ENCODE measurements around the gene D2HGDH.

Gene D2HGDH
- 15.1 to 52.6 (median 33.5) reads per million in 9 experiments for total RNA-seq

DNA sequence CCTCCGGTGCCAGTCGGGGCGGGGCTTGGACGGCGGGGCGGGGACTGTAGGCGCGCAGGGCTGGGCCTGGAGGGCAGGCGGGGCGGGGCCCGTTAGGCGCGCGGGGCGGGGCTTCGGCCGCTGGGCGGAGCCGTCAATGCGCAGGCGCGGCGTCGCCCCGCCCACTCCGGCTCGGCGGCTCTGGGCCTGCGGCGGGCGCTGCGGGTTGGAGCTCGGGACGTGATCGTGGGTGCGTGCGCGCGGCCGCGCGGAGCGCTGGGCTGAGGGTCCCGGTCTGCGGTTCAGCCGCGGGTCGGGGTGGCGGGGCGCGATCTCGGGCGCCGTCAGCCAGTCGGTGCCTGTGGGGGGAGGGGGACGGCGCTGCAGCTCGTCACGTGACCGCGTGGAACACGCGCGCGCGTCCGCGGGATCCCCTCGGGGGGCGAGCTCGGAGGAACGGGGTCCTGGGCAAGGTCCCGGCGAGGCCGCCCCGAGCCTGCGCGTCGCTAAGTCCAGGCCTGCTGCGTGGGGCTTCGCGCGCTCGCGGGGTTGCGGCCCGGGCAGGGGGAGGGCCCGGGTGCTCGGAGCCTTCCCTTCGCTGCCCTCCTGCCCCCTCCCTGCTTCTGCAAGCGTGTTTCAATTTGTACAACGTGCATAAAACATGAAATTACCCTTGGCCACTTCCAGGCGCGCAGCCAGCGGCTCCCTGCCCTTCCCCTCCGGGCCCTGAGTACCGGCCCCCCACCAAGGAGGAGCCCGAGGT is at the start of gene D2HGDH:
Gene D2HGDH, plus strand, starts transcription at position 164 of the 742 bp plus-strand sequence. CDS start 595 bp downstream, outside the sequence.
- Mint-ChIP-seq H3K27ac (peak within 1 kb of the TSS; percentile 53 to 56), H3K9me3 (no peaks in the 10 kb centered on the region), H3K4me3 (peak within 1 kb of the TSS; percentile 72 to 74), H3K27me3 (no peaks in the 10 kb centered on the region), H3K36me3 (ENCODE audit: insufficient read depth) (peaks cover 17% of the 10 kb centered on the region), H3K4me1 (ENCODE audit: low read depth in 2 of 2) (peaks cover 24 to 36% of the 10 kb centered on the region in 2 donors)
- peak; percentile 85 for ATAC-seq (replicated peaks)
- peak; percentile 91 to 92 (median 92) for DNase-seq

DNA sequence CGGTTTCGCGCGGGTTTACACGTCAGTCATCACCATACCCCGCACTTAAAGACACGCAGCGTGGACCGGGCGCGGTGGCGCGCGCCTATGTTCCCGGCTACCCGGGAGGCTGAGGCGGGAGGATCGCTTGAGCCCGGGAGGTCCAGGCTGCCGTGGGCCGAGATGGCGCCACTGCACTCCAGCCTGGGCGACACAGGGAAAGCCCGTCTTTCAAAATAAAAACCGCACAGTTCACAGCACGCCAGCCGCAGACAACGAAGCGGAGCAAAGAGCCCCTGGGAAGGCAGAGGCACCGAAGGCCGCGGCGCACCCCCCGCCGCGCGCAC is 48.1 kb upstream of the D2HGDH start:
- peak overlapping the region; percentile 90 to 94 for H3K4me3 Mint-ChIP-seq

DNA sequence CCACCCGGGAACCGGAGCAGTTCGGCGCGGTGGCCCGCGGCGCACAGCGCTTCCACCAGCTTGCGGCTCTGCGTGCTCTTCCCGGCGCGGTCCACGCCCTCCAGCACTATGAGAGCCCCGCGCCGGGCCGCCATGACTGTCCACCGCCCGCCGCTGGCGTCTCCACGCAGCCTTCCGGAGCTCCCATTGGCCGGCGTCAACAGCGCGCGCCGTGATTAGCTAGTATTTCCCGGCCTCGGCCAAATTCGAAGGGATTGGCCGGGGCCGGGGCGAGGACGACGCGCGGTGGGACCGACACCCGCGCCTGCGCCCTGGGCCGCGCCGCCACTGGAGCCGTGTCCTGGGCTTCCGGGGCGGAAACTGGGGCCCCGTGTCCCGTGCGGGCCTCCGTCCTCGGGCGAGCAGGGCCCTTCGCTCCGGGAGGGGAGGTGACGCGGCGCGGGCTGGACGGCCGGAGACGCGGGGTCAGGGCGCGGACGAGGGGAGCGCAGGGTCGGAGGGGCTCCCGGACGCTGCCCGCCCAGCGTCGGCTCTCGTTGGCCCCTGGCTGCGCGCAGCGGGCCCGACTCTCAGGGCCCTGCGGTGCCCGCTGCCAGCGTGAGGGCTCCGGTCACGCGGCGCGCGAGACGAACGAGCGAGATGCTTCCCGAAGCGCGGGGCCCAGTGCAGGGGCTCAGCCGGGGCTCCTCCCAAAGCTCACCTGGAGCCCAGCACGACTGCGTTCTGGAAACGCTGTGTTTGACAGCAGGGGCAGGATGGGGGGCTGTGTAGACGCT is 47.6 kb upstream of the D2HGDH start, which contains the start of gene DTYMK:
Gene DTYMK, minus strand, starts transcription at position 166 of the 776 bp plus-strand sequence. Its CDS starts 32 bp downstream, at position 134.
- Mint-ChIP-seq H3K4me3 (peak within 1 kb of the TSS; percentile 90 to 94), H3K4me1 (ENCODE audit: low read depth in 2 of 2) (peaks cover 11 to 17% of the 10 kb centered on the region in 2 donors), H3K27me3 (no peaks in the 10 kb centered on the region), H3K9me3 (no peaks in the 10 kb centered on the region), H3K27ac (peak within 1 kb of the TSS; percentile 89 to 90), H3K36me3 (ENCODE audit: insufficient read depth) (peaks cover 29% of the 10 kb centered on the region)
- peak; percentile 93 for ATAC-seq (replicated peaks)
- DNase-seq: peak; percentile 92 to 95 (median 93)

More for the DNA sequence above, 48.1 kb upstream of the D2HGDH start:
- Mint-ChIP-seq H3K4me1 (ENCODE audit: low read depth in 2 of 2) (peaks cover 11 to 17% of the 10 kb centered on the region in 2 donors), H3K36me3 (ENCODE audit: insufficient read depth) (peaks cover 27% of the 10 kb centered on the region), H3K27me3 (no peaks in the 10 kb centered on the region), H3K9me3 (no peaks in the 10 kb centered on the region), H3K27ac (peak overlapping the region; percentile 89 to 90)
- DNase-seq (no peak), ATAC-seq (replicated peaks) (no peak)

DNA sequence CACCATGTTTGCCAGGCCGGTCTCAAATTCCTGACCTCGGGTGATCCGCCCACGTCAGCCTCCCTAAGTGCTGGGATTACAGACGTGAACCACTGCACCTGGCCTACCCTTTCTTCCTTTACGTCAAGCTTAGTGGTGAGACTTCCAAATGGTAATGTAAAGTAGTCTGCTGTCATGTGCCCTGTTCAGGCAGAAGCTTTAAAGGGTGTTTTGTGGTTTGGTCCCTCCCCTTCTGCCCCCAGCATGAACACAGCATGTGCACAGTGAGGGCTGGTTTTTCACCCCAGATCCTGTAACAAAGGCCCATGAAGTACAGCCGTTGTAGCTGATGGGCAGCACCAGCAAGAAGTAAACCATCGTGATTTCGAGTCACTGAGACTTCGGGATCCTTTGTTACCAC is 45.1 kb upstream of the D2HGDH start:
- Mint-ChIP-seq H3K36me3 (ENCODE audit: insufficient read depth) (peaks cover 33% of the 10 kb centered on the region), H3K4me1 (ENCODE audit: low read depth in 2 of 2) (peaks cover 13 to 17% of the 10 kb centered on the region in 2 donors), H3K4me3 (peak overlapping the region; percentile 6 to 90), H3K9me3 (no peaks in the 10 kb centered on the region), H3K27me3 (no peaks in the 10 kb centered on the region), H3K27ac (no peak overlapping the region)
- ATAC-seq (replicated peaks) (no peak), DNase-seq (no peak)

DNA sequence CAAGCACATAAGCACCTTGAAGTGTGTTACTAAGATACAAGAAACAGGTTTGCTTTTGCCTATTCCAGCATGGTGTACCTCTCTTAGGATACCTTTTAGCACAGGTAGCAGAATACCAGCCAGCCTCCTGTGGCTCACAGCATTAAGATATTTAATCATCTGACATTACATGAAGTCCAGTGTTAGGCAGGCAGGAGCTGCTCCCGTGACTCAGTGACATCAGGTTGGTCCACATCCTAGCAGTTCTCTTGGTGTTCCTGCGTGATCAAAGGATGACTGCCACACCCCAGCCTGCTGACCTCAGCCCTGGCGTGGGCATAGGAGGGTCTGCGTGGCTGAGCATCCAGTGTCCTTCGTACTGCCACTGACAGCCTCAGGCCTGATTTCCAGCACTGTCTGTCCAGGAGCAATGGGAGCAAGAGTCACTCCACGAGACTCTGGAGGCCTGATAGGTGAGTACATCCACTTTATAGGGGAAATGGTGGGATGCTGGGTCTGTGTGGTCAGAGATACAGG is 44.2 kb upstream of the D2HGDH start:
- peak overlapping the region in 1 of 2 donors; percentile 39 for H3K27ac Mint-ChIP-seq
- DNase-seq (no peak), ATAC-seq (replicated peaks) (no peak)
- H3K4me1 Mint-ChIP-seq (ENCODE audit: low read depth in 2 of 2): peaks cover 13 to 17% of the 10 kb centered on the region in 2 donors
- no peaks in the 10 kb centered on the region for H3K27me3 Mint-ChIP-seq
- no peak overlapping the region for H3K4me3 Mint-ChIP-seq
- H3K36me3 Mint-ChIP-seq (ENCODE audit: insufficient read depth): peaks cover 35% of the 10 kb centered on the region
- H3K9me3 Mint-ChIP-seq: no peaks in the 10 kb centered on the region

DNA sequence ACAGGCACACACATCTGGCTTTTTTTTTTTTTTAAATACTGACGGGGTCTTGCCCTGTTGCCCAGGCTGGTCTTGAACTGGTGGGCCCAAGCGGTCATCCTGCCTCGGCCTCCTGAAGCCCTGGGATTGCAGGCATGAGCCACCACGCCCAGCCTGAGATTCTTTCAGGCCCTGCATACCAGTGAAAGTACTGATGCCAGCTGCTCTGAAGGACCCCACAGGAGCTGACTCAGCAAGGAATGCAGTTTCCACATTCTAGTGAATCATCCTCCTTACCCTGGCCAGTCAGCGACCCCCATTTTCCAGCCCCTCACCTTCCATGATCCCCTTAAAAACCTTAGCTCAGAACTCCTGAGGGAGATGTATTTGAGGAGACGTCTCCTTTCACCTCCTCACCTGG is 42.0 kb upstream of the D2HGDH start:
- Mint-ChIP-seq H3K4me1 (ENCODE audit: low read depth in 2 of 2) (peaks cover 10 to 11% of the 10 kb centered on the region in 2 donors), H3K36me3 (ENCODE audit: insufficient read depth) (peaks cover 22% of the 10 kb centered on the region), H3K4me3 (no peak overlapping the region), H3K27ac (no peak overlapping the region), H3K27me3 (no peaks in the 10 kb centered on the region), H3K9me3 (no peaks in the 10 kb centered on the region)
- ATAC-seq (replicated peaks) (no peak), DNase-seq (no peak)

DNA sequence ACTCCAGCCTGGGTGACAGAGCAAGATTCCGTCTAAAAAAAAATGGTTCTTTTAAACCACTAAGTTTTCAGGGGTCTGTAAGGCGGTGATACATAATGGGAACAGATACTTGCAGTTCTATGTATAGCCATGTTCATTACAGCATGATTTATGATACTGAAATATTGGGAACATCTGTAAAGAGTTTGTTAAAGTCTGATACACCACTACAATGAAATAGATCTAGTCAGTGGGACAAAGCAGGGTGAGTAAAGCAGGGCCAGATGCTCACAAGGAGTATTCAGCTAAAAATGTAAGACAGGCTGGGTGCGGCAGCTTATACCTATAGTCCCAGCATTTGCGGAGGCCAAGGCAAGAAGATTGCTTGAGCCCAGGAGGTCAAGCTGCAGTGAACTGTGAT is 38.8 kb upstream of the D2HGDH start:
- H3K27ac Mint-ChIP-seq: no peak overlapping the region
- H3K4me1 Mint-ChIP-seq (ENCODE audit: low read depth in 2 of 2): peaks cover 0 to 4% of the 10 kb centered on the region in 2 donors
- peaks cover 21% of the 10 kb centered on the region for H3K36me3 Mint-ChIP-seq (ENCODE audit: insufficient read depth)
- ATAC-seq (replicated peaks) (no peak), DNase-seq (no peak)
- no peaks in the 10 kb centered on the region for H3K9me3 Mint-ChIP-seq
- H3K4me3 Mint-ChIP-seq: no peak overlapping the region
- no peaks in the 10 kb centered on the region for H3K27me3 Mint-ChIP-seq

DNA sequence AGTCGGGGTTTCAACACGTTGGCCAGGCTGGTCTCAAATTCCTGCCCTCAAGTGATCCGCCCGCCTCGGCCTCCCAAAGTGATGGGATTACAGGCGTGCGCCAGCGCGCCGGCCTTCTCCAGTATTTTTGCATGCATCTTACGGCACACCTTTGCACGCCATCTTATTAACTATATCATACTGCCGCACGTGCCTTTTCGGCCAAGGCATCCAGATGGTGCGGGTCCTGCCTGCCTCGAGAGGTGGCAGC is 33.4 kb upstream of the D2HGDH start:
- DNase-seq: peak in 1 of 3 experiments; percentile 69
- H3K4me3 Mint-ChIP-seq: peak overlapping the region; percentile 86 to 90

DNA sequence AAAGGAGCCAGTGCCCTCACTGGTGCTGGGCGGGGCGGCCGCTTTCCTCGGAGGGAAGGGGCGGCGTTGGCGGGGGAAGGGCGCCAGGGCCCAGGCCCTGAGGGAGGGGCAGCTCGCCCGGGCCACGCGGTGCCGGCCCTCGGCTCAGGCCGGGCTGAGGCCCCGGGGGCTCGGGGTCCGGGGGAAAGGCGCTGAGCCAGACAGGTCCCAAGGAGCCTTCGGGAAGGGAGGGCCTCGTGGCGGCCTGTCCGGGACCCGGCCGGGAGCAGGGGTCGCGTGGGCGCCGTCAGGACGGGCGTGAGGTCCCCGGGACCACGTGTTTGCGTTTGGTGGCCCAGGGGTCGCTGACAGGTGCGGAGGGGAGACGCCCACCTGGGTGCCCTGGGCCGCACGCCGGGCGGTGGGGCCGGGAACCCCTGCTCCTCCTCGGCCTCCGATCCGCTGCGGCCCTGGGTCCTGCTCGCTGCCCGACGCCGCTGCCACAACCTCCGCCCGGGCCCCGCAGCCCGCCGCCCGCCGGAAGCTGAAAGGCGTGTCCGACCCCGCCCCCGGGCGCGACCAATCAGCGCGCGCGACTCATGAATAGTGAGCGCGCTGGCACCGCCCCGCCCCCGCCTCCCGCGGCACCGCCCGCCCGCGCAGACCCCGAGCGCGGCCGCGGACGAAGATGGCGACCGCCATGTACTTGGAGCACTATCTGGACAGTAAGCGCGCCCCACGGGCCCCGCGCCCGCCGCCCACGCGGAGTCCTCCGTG is 32.9 kb upstream of the D2HGDH start, which contains the start of gene ING5:
Gene ING5, plus strand, starts transcription at position 641 of the 756 bp plus-strand sequence. Its CDS starts 27 bp downstream, at position 668.
- H3K9me3 Mint-ChIP-seq: no peaks in the 10 kb centered on the region
- H3K4me3 Mint-ChIP-seq: peak within 1 kb of the TSS; percentile 86 to 90
- H3K36me3 Mint-ChIP-seq (ENCODE audit: insufficient read depth): peaks cover 33% of the 10 kb centered on the region
- peak within 1 kb of the TSS; percentile 77 to 80 for H3K27ac Mint-ChIP-seq
- peaks cover 9 to 19% of the 10 kb centered on the region in 2 donors for H3K4me1 Mint-ChIP-seq (ENCODE audit: low read depth in 2 of 2)
- DNase-seq (peak; percentile 93 to 97 (median 97)), ATAC-seq (replicated peaks) (peak; percentile 74)
- H3K27me3 Mint-ChIP-seq: no peaks in the 10 kb centered on the region

More for the DNA sequence above, 33.4 kb upstream of the D2HGDH start:
- ATAC-seq (replicated peaks): no peak
- Mint-ChIP-seq H3K36me3 (ENCODE audit: insufficient read depth) (peaks cover 28% of the 10 kb centered on the region), H3K4me1 (ENCODE audit: low read depth in 2 of 2) (peaks cover 9 to 19% of the 10 kb centered on the region in 2 donors), H3K27me3 (no peaks in the 10 kb centered on the region), H3K9me3 (no peaks in the 10 kb centered on the region), H3K27ac (peak overlapping the region; percentile 38 to 77)

DNA sequence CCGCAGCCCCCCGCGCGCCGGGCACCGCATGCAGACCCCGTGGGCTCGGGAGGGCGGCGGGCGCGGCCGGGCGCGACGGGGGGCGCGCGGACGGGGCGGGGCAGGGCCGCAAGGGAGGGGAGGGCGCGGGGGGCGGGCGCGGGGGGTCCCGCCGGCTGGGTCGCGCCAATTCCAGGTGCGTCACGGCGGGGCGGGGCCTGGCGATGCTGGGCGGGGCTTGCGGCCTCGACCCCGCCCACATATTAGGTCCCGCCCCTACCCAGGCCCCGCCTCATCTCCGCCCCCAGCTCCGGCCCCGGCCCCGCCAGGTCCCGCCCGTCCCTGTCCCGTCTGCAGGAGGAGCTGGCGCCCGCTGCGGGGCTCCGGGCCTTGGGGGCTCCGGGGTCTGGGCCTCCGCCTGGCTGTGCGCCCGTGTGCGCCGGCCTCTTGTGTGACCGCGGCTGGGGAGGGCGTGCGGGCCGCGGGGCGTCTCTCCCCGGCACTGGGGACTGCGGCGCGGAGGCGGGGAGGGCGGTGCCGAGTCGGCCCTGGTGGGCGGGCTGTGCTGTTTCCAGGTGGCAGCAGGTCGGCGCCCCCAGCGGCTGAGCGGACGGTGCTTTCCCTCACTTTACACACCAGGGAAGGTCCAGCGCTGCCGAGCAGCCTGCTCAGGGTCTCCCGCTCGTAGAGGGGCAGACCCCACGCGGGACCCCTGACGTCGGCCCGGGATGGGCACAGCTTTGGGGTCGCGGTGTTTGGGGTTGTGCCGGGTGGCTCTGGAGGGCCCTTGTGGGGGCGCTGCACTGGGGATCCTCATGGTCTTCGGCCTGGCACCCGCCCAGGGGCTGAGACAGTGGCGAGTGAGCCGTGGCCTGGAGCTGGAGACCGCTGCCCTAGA is 32.0 kb upstream of the D2HGDH start:
- Mint-ChIP-seq H3K27me3 (no peaks in the 10 kb centered on the region), H3K27ac (peak overlapping the region; percentile 46 to 80), H3K36me3 (ENCODE audit: insufficient read depth) (peaks cover 41% of the 10 kb centered on the region), H3K4me1 (ENCODE audit: low read depth in 2 of 2) (peaks cover 9 to 19% of the 10 kb centered on the region in 2 donors), H3K4me3 (peak overlapping the region; percentile 78 to 79), H3K9me3 (no peaks in the 10 kb centered on the region)
- ATAC-seq (replicated peaks): peak; percentile 70
- DNase-seq: peak; percentile 84 to 90 (median 87)

DNA sequence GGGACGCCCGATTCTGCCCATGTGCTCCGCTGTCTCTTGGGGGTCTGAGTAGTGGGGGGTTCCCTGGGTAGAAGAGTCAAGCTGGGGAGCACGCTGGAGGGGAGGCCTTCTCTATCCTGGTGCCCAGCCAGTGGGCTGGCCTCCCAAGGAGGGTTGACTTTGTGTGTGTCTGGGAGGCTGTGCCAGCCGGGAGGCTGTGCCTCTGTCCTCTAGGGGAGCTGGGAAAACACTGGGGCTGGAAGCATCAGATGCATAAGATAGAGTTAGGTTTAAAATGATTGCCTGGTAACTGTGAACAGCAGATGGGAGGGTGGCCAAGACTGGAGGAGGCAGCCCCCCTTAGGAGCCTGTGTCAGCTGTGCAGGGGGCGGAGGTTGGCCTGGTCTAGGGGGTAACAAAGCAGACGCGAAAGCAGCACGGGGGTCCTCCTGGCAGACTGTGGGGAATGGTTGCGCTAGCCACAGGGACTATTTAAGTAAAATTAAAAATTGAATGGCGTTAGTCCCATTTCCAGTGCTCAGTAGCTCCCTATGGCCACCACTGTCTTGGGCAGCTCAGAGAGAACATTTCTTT is 31.3 kb upstream of the D2HGDH start:
- Mint-ChIP-seq H3K27ac (peak overlapping the region; percentile 46 to 80), H3K27me3 (no peaks in the 10 kb centered on the region), H3K36me3 (ENCODE audit: insufficient read depth) (peaks cover 47% of the 10 kb centered on the region), H3K4me1 (ENCODE audit: low read depth in 2 of 2) (peaks cover 9 to 19% of the 10 kb centered on the region in 2 donors), H3K4me3 (peak overlapping the region; percentile 78 to 79), H3K9me3 (no peaks in the 10 kb centered on the region)
- no peak for DNase-seq
- ATAC-seq (replicated peaks): no peak

DNA sequence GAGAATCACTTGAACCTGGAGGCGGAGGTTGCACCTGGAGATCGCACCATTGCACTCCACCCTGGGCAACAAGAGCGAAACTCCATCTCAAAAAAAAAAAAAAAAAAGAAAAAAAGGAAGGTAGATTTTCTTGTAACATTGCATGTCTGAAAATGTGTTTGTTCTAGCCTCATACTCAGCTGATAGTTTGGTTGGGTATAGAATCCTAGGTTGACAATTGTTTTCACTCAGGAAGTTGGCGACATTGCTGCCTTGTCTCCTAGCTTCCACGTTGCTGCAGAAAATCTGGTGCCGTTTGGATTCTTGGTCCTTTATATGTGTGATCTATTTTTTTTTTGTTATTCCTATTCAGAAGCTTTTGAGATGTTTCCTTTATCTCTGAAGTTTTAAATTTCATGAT is 27.9 kb upstream of the D2HGDH start:
- DNase-seq (no peak), ATAC-seq (replicated peaks) (no peak)
- Mint-ChIP-seq H3K27me3 (no peaks in the 10 kb centered on the region), H3K36me3 (ENCODE audit: insufficient read depth) (peaks cover 70% of the 10 kb centered on the region), H3K4me1 (ENCODE audit: low read depth in 2 of 2) (peaks cover 10 to 14% of the 10 kb centered on the region in 2 donors), H3K9me3 (no peaks in the 10 kb centered on the region), H3K27ac (no peak overlapping the region), H3K4me3 (peak overlapping the region in 1 of 2 donors; percentile 8)
